Measurements from ENCODE around the gene FER.

Gene FER

GRCh38 chr5:109078448-109078847 is 330.8 kb downstream of the FER start:
- TF ChIP-seq CTCF (IDR thresholded peaks at IDR 0.05; ENCODE audit: extremely low read depth, insufficient read depth, missing control alignments), result no peak
- DNase-seq (ENCODE audit: low spot score), result no peak
- in situ Hi-C loops (cut with MboI; ENCODE audit: low pct_unique_long_range_greater_than_20kb, low sequenced_read_pairs, unreplicated experiment), result no loop called here

GRCh38 chr5:109080481-109080880 is 332.8 kb downstream of the FER start:
- DNase-seq (ENCODE audit: low spot score), result no peak
- in situ Hi-C loops (cut with MboI; ENCODE audit: low pct_unique_long_range_greater_than_20kb, low sequenced_read_pairs, unreplicated experiment), result no loop called here
- no peak for TF ChIP-seq CTCF (IDR thresholded peaks at IDR 0.05; ENCODE audit: extremely low read depth, insufficient read depth, missing control alignments)

- in situ Hi-C loops (cut with MboI; ENCODE audit: low pct_unique_long_range_greater_than_20kb, low sequenced_read_pairs, unreplicated experiment), result no loop called here
- no peak for DNase-seq (ENCODE audit: low spot score)
- TF ChIP-seq CTCF (IDR thresholded peaks at IDR 0.05; ENCODE audit: extremely low read depth, insufficient read depth, missing control alignments), result no peak
These were observed 333.2 kb downstream of the FER start for GRCh38 chr5:109080896-109081295.

GRCh38 chr5:109083937-109084336 is 336.2 kb downstream of the FER start:
- DNase-seq (ENCODE audit: low spot score), result no peak
- in situ Hi-C loops (cut with MboI; ENCODE audit: low pct_unique_long_range_greater_than_20kb, low sequenced_read_pairs, unreplicated experiment), result no loop called here
- no peak for TF ChIP-seq CTCF (IDR thresholded peaks at IDR 0.05; ENCODE audit: extremely low read depth, insufficient read depth, missing control alignments)

- in situ Hi-C loops (cut with MboI; ENCODE audit: low pct_unique_long_range_greater_than_20kb, low sequenced_read_pairs, unreplicated experiment), result no loop called here
- no peak for DNase-seq (ENCODE audit: low spot score)
- TF ChIP-seq CTCF (IDR thresholded peaks at IDR 0.05; ENCODE audit: extremely low read depth, insufficient read depth, missing control alignments), result no peak
These were observed 341.5 kb downstream of the FER start for GRCh38 chr5:109089191-109089590.

- DNase-seq (ENCODE audit: low spot score), result no peak
- TF ChIP-seq CTCF (IDR thresholded peaks at IDR 0.05; ENCODE audit: extremely low read depth, insufficient read depth, missing control alignments), result no peak
- in situ Hi-C loops (cut with MboI; ENCODE audit: low pct_unique_long_range_greater_than_20kb, low sequenced_read_pairs, unreplicated experiment), result no loop called here
These were observed 351.4 kb downstream of the FER start for GRCh38 chr5:109099081-109099480.

- DNase-seq (ENCODE audit: low spot score), result no peak
- in situ Hi-C loops (cut with MboI; ENCODE audit: low pct_unique_long_range_greater_than_20kb, low sequenced_read_pairs, unreplicated experiment), result no loop called here
- no peak for TF ChIP-seq CTCF (IDR thresholded peaks at IDR 0.05; ENCODE audit: extremely low read depth, insufficient read depth, missing control alignments)
These were observed 353.3 kb downstream of the FER start for GRCh38 chr5:109100971-109101370.
